ENCODE measurements around the gene ADCY7.

Gene ADCY7

GRCh38 chr16:50269061-50269705 is 2.8 kb downstream of the ADCY7 start:
- DNase-seq = no peak

- DNase-seq = no peak
Measured at GRCh38 chr16:50269769-50270509, 3.6 kb downstream of the ADCY7 start.

GRCh38 chr16:50270510-50271147 is 4.3 kb downstream of the ADCY7 start:
- DNase-seq = no peak

GRCh38 chr16:50271148-50272041 is 5.0 kb downstream of the ADCY7 start:
- DNase-seq = no peak

- DNase-seq = no peak
Measured at GRCh38 chr16:50272111-50272571, 5.8 kb downstream of the ADCY7 start.

GRCh38 chr16:50272687-50273381 is 6.5 kb downstream of the ADCY7 start:
- no peak for DNase-seq

- no peak for DNase-seq
Measured at GRCh38 chr16:50273382-50273690, 7.0 kb downstream of the ADCY7 start.

- no peak for DNase-seq
Measured at GRCh38 chr16:50273888-50274325, 7.6 kb downstream of the ADCY7 start.

GRCh38 chr16:50274326-50275097 is 8.2 kb downstream of the ADCY7 start:
- no peak for DNase-seq

- DNase-seq = no peak
Measured at GRCh38 chr16:50275098-50275415, 8.7 kb downstream of the ADCY7 start.

GRCh38 chr16:50275428-50276325 is 9.3 kb downstream of the ADCY7 start:
- DNase-seq = no peak

GRCh38 chr16:50276326-50276640 is 9.9 kb downstream of the ADCY7 start:
- DNase-seq = no peak

- no peak for DNase-seq
Measured at GRCh38 chr16:50276801-50277555, 10.6 kb downstream of the ADCY7 start.

- DNase-seq = no peak
Measured at GRCh38 chr16:50278251-50278650, 11.9 kb downstream of the ADCY7 start.

- DNase-seq = no peak
Measured at GRCh38 chr16:50279504-50279865, 13.1 kb downstream of the ADCY7 start.

GRCh38 chr16:50280932-50281331 is 14.6 kb downstream of the ADCY7 start:
- no peak for DNase-seq

- DNase-seq = no peak
Measured at GRCh38 chr16:50281391-50282009, 15.1 kb downstream of the ADCY7 start.

- DNase-seq = no peak
Measured at GRCh38 chr16:50282010-50282538, 15.7 kb downstream of the ADCY7 start.

GRCh38 chr16:50282955-50283631 is 16.7 kb downstream of the ADCY7 start:
- DNase-seq = no peak
